Small intestine (tissue), 7 donors: ENCODE data around the gene RAB31. TPM values are rescaled to one million over a fixed set of nuclear protein-coding genes. Genes with fewer than 3 reads are reported as not detected.

Experiments
- DNase-seq, 2 donors: peaks; one replicate each; pipeline versions ENCODE4 v3.0.0 to v3.0.0-alpha.2; 2013
- FAIRE-seq: peaks from 2 replicates; lab custom pipeline; 2012; peaks lifted over from hg19 to GRCh38; lab: Jason Lieb, UNC
- H3K27ac ChIP-seq, 3 donors: one replicate each; pipeline ENCODE4 v1.5.1; 2013; ENCODE audit warnings: low read length in 2 of 3, mild to moderate bottlenecking in 2 of 3, control low read depth in 1 of 3, inconsistent platforms in 1 of 3, low read depth in 1 of 3, moderate library complexity in 1 of 3
- H3K27me3 ChIP-seq, 3 donors: one replicate each; pipeline ENCODE4 v1.6.1; 2013; ENCODE audit warnings: low read length in 3 of 3, inconsistent platforms in 1 of 3; ENCODE audit not compliant: control insufficient read depth in 3 of 3, insufficient read depth in 3 of 3
- H3K36me3 ChIP-seq, 3 donors: one replicate each; pipeline ENCODE4 v1.6.1; 2013; ENCODE audit warnings: low read length in 3 of 3, inconsistent platforms in 1 of 3, low read depth in 1 of 3, mild to moderate bottlenecking in 1 of 3, moderate library complexity in 1 of 3; ENCODE audit not compliant: control insufficient read depth in 3 of 3, insufficient read depth in 2 of 3
- H3K4me1 ChIP-seq, 3 donors: one replicate each; pipeline ENCODE4 v1.6.1; 2013; ENCODE audit warnings: low read length in 2 of 3, inconsistent platforms in 1 of 3, low read depth in 1 of 3, mild to moderate bottlenecking in 1 of 3, moderate library complexity in 1 of 3; ENCODE audit not compliant: control insufficient read depth in 3 of 3, insufficient read depth in 2 of 3
- H3K4me3 ChIP-seq, 3 donors: one replicate each; pipeline ENCODE4 v1.5.1; 2013; ENCODE audit warnings: low read length in 3 of 3, control low read depth in 1 of 3, inconsistent platforms in 1 of 3, low read depth in 1 of 3, mild to moderate bottlenecking in 1 of 3, moderate library complexity in 1 of 3
- H3K9me3 ChIP-seq, 2 donors: one replicate each; pipeline ENCODE4 v1.6.1; 2013; ENCODE audit warnings: low read depth in 1 of 2, low read length in 1 of 2; ENCODE audit not compliant: control insufficient read depth in 2 of 2, insufficient read depth in 1 of 2
- WGBS, 3 donors: extraction: QIAGEN DNeasy Blood & Tissue Kit; methylation state at CpG; one replicate each; pipeline ENCODE4 v1.1.7; 2013; 5-methylcytosine and 5-hydroxymethylcytosine counted together
- polyA plus RNA-seq, 4 donors: library from polyadenylated mRNA; stranded (reverse) in 3 of 4; unstranded in 1 of 4; fragments of 200-250 nt in 3 of 4; fragments of 120-200 nt in 1 of 4; gene quantifications; one replicate each; pipeline versions ENCODE4 v1.2.1 to v1.2.3, GENCODE V29; 2013
- donor health status: healthy with polysubstance abuse.
- donor health status: control.
- donor health status: control.
- donor health status: Bipolar disorder and iron deficiency.
- donor health status: healthy.

The RAB31 gene
- polyA plus RNA-seq, 4 donors, result 4.2 to 18.4 (median 12.3) TPM

GRCh38 chr18:9792565-9793245 lies 84.6 kb downstream of the RAB31 start:
- Histone ChIP-seq H3K4me3 (no peak overlapping the region), H3K4me1 (no peaks in the 10 kb centered on the region), H3K36me3 (no peaks in the 10 kb centered on the region), H3K9me3 (peaks cover 0 to 5% of the 10 kb centered on the region in 2 donors), H3K27me3 (no peaks in the 10 kb centered on the region), H3K27ac (no peak overlapping the region)
- 95 to 96% (median 95%) methylated on average over 3 of the region's 3 CpGs for WGBS, 3 donors
- FAIRE-seq, result no peak
- no peak for DNase-seq

GRCh38 chr18:9796011-9796410 lies 87.9 kb downstream of the RAB31 start:
- DNase-seq, result no peak
- no peaks in the 10 kb centered on the region for H3K9me3 ChIP-seq
- no peaks in the 10 kb centered on the region for H3K4me1 ChIP-seq
- H3K27ac ChIP-seq, result no peak overlapping the region
- 70 to 87% (median 74%) methylated on average over 2 of the region's 2 CpGs for WGBS, 3 donors
- H3K27me3 ChIP-seq, result no peaks in the 10 kb centered on the region
- no peaks in the 10 kb centered on the region for H3K36me3 ChIP-seq
- no peak for FAIRE-seq
- H3K4me3 ChIP-seq, result no peak overlapping the region

GRCh38 chr18:9796935-9797549 lies 88.9 kb downstream of the RAB31 start:
- Histone ChIP-seq H3K27ac (no peak overlapping the region), H3K36me3 (no peaks in the 10 kb centered on the region)

GRCh38 chr18:9802175-9803062 lies 94.3 kb downstream of the RAB31 start:
- no peak overlapping the region for H3K27ac ChIP-seq
- WGBS, 3 donors, result 90 to 100% (median 98%) methylated on average over 4 of the region's 4 CpGs
- no peak overlapping the region for H3K4me3 ChIP-seq
- H3K36me3 ChIP-seq, result no peaks in the 10 kb centered on the region
- H3K4me1 ChIP-seq, result peaks cover 2 to 21% (median 6%) of the 10 kb centered on the region in 3 donors
- H3K27me3 ChIP-seq, result no peaks in the 10 kb centered on the region
- FAIRE-seq, result no peak
- peaks cover 0 to 6% of the 10 kb centered on the region in 2 donors for H3K9me3 ChIP-seq
- DNase-seq, result no peak

More at GRCh38 chr18:9796935-9797549, 88.9 kb downstream of the RAB31 start:
- Histone ChIP-seq H3K9me3 (no peaks in the 10 kb centered on the region), H3K4me3 (no peak overlapping the region), H3K27me3 (no peaks in the 10 kb centered on the region), H3K4me1 (no peaks in the 10 kb centered on the region)
- DNase-seq (no peak), FAIRE-seq (no peak)
- 68 to 78% (median 75%) methylated on average over 9 of the region's 9 CpGs for WGBS, 3 donors

GRCh38 chr18:9803063-9803697 lies 95.1 kb downstream of the RAB31 start:
- H3K4me1 ChIP-seq, result peaks cover 2 to 23% (median 6%) of the 10 kb centered on the region in 3 donors
- H3K27me3 ChIP-seq, result no peaks in the 10 kb centered on the region
- H3K27ac ChIP-seq, result peak overlapping the region in 1 of 3 donors; percentile 15
- 73 to 74% (median 74%) methylated on average over 6 of the region's 6 CpGs for WGBS, 3 donors
- no peak overlapping the region for H3K4me3 ChIP-seq
- peaks cover 0 to 6% of the 10 kb centered on the region in 2 donors for H3K9me3 ChIP-seq
- H3K36me3 ChIP-seq, result no peaks in the 10 kb centered on the region
- DNase-seq, result no peak
- no peak for FAIRE-seq

- Histone ChIP-seq H3K9me3 (peaks cover 0 to 6% of the 10 kb centered on the region in 2 donors), H3K4me1 (peaks cover 2 to 23% (median 6%) of the 10 kb centered on the region in 3 donors), H3K27ac (peak overlapping the region in 1 of 3 donors; percentile 15), H3K36me3 (no peaks in the 10 kb centered on the region), H3K27me3 (no peaks in the 10 kb centered on the region), H3K4me3 (no peak overlapping the region)
- 76 to 83% (median 80%) methylated on average over 17 to 19 of the region's 19 CpGs for WGBS, 3 donors
- DNase-seq (no peak), FAIRE-seq (no peak)
Observed at GRCh38 chr18:9803698-9804516, 95.8 kb downstream of the RAB31 start.

GRCh38 chr18:9804517-9805104 lies 96.5 kb downstream of the RAB31 start:
- FAIRE-seq, result no peak
- 80 to 83% (median 82%) methylated on average over 5 of the region's 5 CpGs for WGBS, 3 donors

More at GRCh38 chr18:9804517-9805104, 96.5 kb downstream of the RAB31 start:
- Histone ChIP-seq H3K9me3 (peaks cover 0 to 6% of the 10 kb centered on the region in 2 donors), H3K27ac (no peak overlapping the region), H3K36me3 (no peaks in the 10 kb centered on the region), H3K27me3 (no peaks in the 10 kb centered on the region), H3K4me3 (no peak overlapping the region), H3K4me1 (peaks cover 2 to 23% (median 6%) of the 10 kb centered on the region in 3 donors)
- DNase-seq, result no peak
